HepG2 (cell line): ENCODE measurements around the gene MRPL14. TPM values are rescaled to one million over a fixed set of nuclear protein-coding genes. Genes with fewer than 3 reads are reported as not detected.

Source experiments
- CEBPG ChIP-seq: IDR thresholded peaks from 2 replicates; pipeline ENCODE4 v1.6.1; 2016
- ELF4 ChIP-seq: sonication (generic); formaldehyde crosslinking; IDR thresholded peaks from 2 replicates; pipeline ENCODE4 v1.5.0; 2020; ENCODE audit warnings: missing genetic modification reagents, mild to moderate bottlenecking, moderate library complexity, borderline replicate concordance
- FIP1L1 ChIP-seq: fragments of 200-400 bp; formaldehyde crosslinking; IDR thresholded peaks from 2 replicates; pipeline ENCODE4 v1.6.1; 2018; ENCODE audit warnings: low read depth, mild to moderate bottlenecking, low read length, moderate library complexity, borderline replicate concordance; ENCODE audit not compliant: insufficient read depth
- FOXA1 ChIP-seq, 2 experiments: fragments of 450-650 bp in 1 of 2; sonication (generic) in 1 of 2; formaldehyde crosslinking in 1 of 2; IDR thresholded peaks; 2 replicates each; pipeline versions ENCODE4 v1.4.0 to v1.6.1; 2016 to 2020; ENCODE audit warnings: missing genetic modification reagents in 1 of 2
- FUBP1 ChIP-seq: sonication (generic); formaldehyde crosslinking; IDR thresholded peaks from 2 replicates; pipeline ENCODE4 v1.5.1; 2020; ENCODE audit warnings: missing genetic modification reagents, mild to moderate bottlenecking, borderline replicate concordance
- HMG20A ChIP-seq: IDR thresholded peaks from 2 replicates; pipeline ENCODE4 v1.6.1; 2016; ENCODE audit warnings: borderline replicate concordance
- NCOA1 ChIP-seq: sonication (generic); formaldehyde crosslinking; IDR thresholded peaks from 2 replicates; pipeline ENCODE4 v1.9.0; 2021; ENCODE audit warnings: missing genetic modification reagents
- PRPF4 ChIP-seq: fragments of 200-400 bp; formaldehyde crosslinking; IDR thresholded peaks from 2 replicates; pipeline ENCODE4 v1.6.1; 2016; ENCODE audit warnings: low read length, low read depth; ENCODE audit not compliant: poor library complexity, severe bottlenecking
- STAT5B ChIP-seq: sonication (generic); formaldehyde crosslinking; IDR thresholded peaks from 2 replicates; pipeline ENCODE4 v1.4.0; 2020; ENCODE audit warnings: missing genetic modification reagents
- ZBTB33 ChIP-seq: sonication (generic); formaldehyde crosslinking; IDR thresholded peaks from 2 replicates; pipeline ENCODE4 v1.4.0; 2020; ENCODE audit warnings: missing genetic modification reagents
- ZNF205 ChIP-seq: IDR thresholded peaks from 2 replicates; pipeline ENCODE4 v1.6.1; 2018; ENCODE audit warnings: missing biosample characterization, missing genetic modification reagents
- ZNF232 ChIP-seq: sonication (generic); formaldehyde crosslinking; IDR thresholded peaks from 2 replicates; pipeline ENCODE4 v1.4.0; 2020; ENCODE audit warnings: missing genetic modification reagents, borderline replicate concordance
- polyA plus RNA-seq, 8 experiments: library from polyadenylated mRNA; depleted of rRNA in 3 of 8; stranded (reverse) in 7 of 8; unstranded in 1 of 8; fragments of >200 nt; fragmentation: Illumina TruSeq in 4 of 8; extraction: Trizol in 4 of 8; gene quantifications; 2 replicates each; pipeline versions ENCODE4 v1.2.1 to v1.2.3, GENCODE V29; 2011 to 2016; ENCODE audit warnings: low read depth in 4 of 8, missing spikeins in 1 of 8, mixed read lengths in 1 of 8; ENCODE audit not compliant: insufficient read depth in 1 of 8
- total RNA-seq, 5 experiments: library from RNA; depleted of rRNA; stranded (reverse); fragments of >200 nt; fragmentation: Illumina TruSeq; extraction: Trizol; gene quantifications; 2 replicates each; pipeline ENCODE4 v1.2.3, GENCODE V29; 2016; ENCODE audit warnings: low read depth in 1 of 5
- TF ChIP-seq, protein P1 (sequence below): sonication (generic); formaldehyde crosslinking; IDR thresholded peaks from 2 replicates; pipeline ENCODE4 v1.5.0; 2020; ENCODE audit warnings: missing genetic modification reagents
- TF ChIP-seq, protein P2 (sequence below): sonication (generic); formaldehyde crosslinking; IDR thresholded peaks from 2 replicates; pipeline ENCODE4 v1.4.0; 2020; ENCODE audit warnings: missing genetic modification reagents
- TF ChIP-seq, protein P3 (sequence below): sonication (generic); formaldehyde crosslinking; IDR thresholded peaks from 2 replicates; pipeline ENCODE4 v1.5.0; 2020; ENCODE audit warnings: missing genetic modification reagents, mild to moderate bottlenecking, borderline replicate concordance

MRPL14 gene
- total and polyA plus RNA-seq, 2 of the 13 experiments (the other 11 are each of a cell fraction or from before 2014, with no cell fraction given) = 157 to 178 TPM

DNA sequence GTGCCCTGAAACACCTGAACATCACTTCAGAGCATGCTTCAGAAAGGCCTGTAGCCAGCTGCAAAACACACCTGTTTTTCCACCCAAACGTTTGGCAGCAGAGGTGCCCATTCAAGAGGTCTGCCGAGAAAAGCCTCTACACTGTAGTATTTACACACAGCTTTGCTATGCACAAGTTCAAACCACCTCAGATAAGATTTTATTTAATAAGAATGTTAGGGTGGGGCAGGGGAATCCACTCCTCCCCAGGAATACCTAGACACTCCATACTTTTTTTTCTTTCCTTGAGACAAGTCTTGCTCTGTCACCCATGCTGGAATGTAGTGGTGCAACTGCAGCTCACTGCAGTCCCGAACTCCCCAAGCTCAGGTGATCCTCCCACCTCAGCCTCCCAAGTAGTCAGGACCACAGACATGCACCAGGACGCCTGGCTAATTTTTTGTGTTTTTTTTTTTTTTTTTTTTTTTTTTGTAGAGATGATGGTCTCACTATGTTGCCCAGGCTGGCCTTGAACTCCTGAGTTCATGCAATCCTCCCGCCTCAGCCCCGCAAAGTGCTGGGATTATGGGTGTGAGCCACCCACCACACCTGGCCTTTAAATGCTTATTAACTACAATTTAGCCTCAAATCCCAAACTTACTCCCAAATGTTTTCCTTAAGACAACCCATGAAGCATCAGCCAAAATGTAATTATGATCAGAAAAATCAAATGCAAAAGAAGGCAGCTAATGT is 9.7 kb downstream of the MRPL14 start (continued):
- TF ChIP-seq FIP1L1 (no peak), STAT5B (no peak), FUBP1 (CRISPR knock-in tag) (no peak), ZBTB33 (peak; percentile 82; the same call in 1 of the 2 replicates), ZNF232 (CRISPR knock-in tag) (0 out of 2 replicates have a peak, but pooled peaks have one; percentile 3), NCOA1 (CRISPR knock-in tag) (no peak), HMG20A (CRISPR knock-in tag) (no peak), CEBPG (CRISPR knock-in tag) (no peak), PRPF4 (no peak), ZNF205 (CRISPR knock-in tag) (no peak), ELF4 (CRISPR knock-in tag) (no peak), FOXA1 (IDR thresholded peaks at IDR 0.05) (no peak), FOXA1 (CRISPR knock-in tag; IDR thresholded peaks at IDR 0.05) (no peak)
- TF ChIP-seq, protein P1, sequence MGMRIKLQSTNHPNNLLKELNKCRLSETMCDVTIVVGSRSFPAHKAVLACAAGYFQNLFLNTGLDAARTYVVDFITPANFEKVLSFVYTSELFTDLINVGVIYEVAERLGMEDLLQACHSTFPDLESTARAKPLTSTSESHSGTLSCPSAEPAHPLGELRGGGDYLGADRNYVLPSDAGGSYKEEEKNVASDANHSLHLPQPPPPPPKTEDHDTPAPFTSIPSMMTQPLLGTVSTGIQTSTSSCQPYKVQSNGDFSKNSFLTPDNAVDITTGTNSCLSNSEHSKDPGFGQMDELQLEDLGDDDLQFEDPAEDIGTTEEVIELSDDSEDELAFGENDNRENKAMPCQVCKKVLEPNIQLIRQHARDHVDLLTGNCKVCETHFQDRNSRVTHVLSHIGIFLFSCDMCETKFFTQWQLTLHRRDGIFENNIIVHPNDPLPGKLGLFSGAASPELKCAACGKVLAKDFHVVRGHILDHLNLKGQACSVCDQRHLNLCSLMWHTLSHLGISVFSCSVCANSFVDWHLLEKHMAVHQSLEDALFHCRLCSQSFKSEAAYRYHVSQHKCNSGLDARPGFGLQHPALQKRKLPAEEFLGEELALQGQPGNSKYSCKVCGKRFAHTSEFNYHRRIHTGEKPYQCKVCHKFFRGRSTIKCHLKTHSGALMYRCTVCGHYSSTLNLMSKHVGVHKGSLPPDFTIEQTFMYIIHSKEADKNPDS (CRISPR knock-in tag) = no peak
- TF ChIP-seq, protein P2, sequence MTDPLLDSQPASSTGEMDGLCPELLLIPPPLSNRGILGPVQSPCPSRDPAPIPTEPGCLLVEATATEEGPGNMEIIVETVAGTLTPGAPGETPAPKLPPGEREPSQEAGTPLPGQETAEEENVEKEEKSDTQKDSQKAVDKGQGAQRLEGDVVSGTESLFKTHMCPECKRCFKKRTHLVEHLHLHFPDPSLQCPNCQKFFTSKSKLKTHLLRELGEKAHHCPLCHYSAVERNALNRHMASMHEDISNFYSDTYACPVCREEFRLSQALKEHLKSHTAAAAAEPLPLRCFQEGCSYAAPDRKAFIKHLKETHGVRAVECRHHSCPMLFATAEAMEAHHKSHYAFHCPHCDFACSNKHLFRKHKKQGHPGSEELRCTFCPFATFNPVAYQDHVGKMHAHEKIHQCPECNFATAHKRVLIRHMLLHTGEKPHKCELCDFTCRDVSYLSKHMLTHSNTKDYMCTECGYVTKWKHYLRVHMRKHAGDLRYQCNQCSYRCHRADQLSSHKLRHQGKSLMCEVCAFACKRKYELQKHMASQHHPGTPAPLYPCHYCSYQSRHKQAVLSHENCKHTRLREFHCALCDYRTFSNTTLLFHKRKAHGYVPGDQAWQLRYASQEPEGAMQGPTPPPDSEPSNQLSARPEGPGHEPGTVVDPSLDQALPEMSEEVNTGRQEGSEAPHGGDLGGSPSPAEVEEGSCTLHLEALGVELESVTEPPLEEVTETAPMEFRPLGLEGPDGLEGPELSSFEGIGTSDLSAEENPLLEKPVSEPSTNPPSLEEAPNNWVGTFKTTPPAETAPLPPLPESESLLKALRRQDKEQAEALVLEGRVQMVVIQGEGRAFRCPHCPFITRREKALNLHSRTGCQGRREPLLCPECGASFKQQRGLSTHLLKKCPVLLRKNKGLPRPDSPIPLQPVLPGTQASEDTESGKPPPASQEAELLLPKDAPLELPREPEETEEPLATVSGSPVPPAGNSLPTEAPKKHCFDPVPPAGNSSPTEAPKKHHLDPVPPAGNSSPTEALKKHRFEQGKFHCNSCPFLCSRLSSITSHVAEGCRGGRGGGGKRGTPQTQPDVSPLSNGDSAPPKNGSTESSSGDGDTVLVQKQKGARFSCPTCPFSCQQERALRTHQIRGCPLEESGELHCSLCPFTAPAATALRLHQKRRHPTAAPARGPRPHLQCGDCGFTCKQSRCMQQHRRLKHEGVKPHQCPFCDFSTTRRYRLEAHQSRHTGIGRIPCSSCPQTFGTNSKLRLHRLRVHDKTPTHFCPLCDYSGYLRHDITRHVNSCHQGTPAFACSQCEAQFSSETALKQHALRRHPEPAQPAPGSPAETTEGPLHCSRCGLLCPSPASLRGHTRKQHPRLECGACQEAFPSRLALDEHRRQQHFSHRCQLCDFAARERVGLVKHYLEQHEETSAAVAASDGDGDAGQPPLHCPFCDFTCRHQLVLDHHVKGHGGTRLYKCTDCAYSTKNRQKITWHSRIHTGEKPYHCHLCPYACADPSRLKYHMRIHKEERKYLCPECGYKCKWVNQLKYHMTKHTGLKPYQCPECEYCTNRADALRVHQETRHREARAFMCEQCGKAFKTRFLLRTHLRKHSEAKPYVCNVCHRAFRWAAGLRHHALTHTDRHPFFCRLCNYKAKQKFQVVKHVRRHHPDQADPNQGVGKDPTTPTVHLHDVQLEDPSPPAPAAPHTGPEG (CRISPR knock-in tag) = no peak
- TF ChIP-seq, protein P3, sequence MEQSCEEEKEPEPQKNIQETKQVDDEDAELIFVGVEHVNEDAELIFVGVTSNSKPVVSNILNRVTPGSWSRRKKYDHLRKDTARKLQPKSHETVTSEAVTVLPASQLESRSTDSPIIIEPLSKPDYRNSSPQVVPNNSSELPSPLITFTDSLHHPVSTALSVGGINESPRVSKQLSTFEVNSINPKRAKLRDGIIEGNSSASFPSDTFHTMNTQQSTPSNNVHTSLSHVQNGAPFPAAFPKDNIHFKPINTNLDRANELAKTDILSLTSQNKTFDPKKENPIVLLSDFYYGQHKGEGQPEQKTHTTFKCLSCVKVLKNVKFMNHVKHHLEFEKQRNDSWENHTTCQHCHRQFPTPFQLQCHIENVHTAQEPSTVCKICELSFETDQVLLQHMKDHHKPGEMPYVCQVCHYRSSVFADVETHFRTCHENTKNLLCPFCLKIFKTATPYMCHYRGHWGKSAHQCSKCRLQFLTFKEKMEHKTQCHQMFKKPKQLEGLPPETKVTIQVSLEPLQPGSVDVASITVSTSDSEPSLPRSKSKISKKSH (CRISPR knock-in tag) = no peak
